ENCODE measurements around the gene GAB2.

Gene GAB2

DNA sequence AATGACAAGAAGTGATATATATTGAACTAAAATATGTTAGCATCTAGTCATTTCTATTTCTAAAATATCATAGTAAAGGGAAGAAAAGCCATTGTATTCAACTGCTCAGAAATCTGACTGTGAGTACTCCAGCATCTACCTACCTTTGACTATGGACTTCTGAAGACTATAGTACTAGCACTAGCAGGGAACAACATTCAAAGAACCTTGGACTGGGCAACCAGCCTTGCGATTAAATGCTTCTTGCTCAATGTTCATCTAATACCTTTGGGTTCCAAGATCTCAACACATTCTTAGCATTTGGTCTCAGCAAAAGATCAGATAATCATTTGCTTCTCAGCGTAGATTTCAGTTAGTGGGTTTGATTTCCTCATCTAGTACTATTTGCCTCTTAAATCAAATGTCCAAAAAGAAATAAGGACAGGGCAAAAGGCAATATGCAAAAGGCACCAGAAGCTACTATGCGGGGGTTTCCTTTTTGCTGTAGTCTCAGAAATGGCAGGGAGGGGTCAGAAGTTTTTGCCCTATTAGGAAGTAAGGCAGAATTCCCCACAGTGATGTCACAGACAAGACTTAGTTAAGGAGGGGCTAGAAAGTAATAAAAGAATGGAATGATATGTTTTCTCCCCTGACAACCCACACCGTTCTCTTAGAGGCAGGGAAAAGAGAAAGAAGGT is 80.6 kb downstream of the GAB2 start (continued):
- no peak for TF ChIP-seq ESRRG (CRISPR knock-in tag; IDR thresholded peaks at IDR 0.05)

DNA sequence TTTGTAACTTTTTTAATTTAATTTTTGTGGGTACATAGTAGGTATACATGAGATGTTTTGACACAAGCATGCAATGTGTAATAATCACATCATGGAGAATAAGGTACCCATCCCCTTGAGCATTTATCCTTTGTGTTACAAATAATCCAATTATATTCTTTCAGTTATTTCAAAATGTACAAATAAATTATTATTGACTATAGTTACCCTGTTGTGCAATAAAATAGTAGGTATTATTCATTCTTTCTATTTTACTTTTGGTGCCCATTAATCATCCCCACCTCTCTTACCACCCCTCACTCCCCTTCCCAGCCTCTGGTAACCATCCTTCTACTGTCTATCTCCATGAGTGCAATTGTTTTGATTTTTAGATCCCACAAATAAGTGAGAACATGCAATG is 83.5 kb downstream of the GAB2 start:
- no peak for ATAC-seq
- TF ChIP-seq TOX (CRISPR knock-in tag; IDR thresholded peaks at IDR 0.05; ENCODE audit: borderline replicate concordance) (no peak), BACH2 (CRISPR knock-in tag; IDR thresholded peaks at IDR 0.05; ENCODE audit: borderline replicate concordance) (no peak), ESRRG (CRISPR knock-in tag; IDR thresholded peaks at IDR 0.05) (no peak), ZNF8 (CRISPR knock-in tag; IDR thresholded peaks at IDR 0.05) (no peak), PPARA (CRISPR knock-in tag; IDR thresholded peaks at IDR 0.05; ENCODE audit: borderline replicate concordance) (no peak)
- TF ChIP-seq, protein P1, sequence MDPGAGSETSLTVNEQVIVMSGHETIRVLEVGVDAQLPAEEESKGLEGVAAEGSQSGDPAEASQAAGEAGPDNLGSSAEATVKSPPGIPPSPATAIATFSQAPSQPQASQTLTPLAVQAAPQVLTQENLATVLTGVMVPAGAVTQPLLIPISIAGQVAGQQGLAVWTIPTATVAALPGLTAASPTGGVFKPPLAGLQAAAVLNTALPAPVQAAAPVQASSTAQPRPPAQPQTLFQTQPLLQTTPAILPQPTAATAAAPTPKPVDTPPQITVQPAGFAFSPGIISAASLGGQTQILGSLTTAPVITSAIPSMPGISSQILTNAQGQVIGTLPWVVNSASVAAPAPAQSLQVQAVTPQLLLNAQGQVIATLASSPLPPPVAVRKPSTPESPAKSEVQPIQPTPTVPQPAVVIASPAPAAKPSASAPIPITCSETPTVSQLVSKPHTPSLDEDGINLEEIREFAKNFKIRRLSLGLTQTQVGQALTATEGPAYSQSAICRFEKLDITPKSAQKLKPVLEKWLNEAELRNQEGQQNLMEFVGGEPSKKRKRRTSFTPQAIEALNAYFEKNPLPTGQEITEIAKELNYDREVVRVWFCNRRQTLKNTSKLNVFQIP (CRISPR knock-in tag; IDR thresholded peaks at IDR 0.05; ENCODE audit: borderline replicate concordance, low read depth) = no peak
- TF ChIP-seq, protein P2, sequence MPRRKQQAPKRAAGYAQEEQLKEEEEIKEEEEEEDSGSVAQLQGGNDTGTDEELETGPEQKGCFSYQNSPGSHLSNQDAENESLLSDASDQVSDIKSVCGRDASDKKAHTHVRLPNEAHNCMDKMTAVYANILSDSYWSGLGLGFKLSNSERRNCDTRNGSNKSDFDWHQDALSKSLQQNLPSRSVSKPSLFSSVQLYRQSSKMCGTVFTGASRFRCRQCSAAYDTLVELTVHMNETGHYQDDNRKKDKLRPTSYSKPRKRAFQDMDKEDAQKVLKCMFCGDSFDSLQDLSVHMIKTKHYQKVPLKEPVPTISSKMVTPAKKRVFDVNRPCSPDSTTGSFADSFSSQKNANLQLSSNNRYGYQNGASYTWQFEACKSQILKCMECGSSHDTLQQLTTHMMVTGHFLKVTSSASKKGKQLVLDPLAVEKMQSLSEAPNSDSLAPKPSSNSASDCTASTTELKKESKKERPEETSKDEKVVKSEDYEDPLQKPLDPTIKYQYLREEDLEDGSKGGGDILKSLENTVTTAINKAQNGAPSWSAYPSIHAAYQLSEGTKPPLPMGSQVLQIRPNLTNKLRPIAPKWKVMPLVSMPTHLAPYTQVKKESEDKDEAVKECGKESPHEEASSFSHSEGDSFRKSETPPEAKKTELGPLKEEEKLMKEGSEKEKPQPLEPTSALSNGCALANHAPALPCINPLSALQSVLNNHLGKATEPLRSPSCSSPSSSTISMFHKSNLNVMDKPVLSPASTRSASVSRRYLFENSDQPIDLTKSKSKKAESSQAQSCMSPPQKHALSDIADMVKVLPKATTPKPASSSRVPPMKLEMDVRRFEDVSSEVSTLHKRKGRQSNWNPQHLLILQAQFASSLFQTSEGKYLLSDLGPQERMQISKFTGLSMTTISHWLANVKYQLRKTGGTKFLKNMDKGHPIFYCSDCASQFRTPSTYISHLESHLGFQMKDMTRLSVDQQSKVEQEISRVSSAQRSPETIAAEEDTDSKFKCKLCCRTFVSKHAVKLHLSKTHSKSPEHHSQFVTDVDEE (CRISPR knock-in tag; IDR thresholded peaks at IDR 0.05) = no peak
- TF ChIP-seq, protein P3, sequence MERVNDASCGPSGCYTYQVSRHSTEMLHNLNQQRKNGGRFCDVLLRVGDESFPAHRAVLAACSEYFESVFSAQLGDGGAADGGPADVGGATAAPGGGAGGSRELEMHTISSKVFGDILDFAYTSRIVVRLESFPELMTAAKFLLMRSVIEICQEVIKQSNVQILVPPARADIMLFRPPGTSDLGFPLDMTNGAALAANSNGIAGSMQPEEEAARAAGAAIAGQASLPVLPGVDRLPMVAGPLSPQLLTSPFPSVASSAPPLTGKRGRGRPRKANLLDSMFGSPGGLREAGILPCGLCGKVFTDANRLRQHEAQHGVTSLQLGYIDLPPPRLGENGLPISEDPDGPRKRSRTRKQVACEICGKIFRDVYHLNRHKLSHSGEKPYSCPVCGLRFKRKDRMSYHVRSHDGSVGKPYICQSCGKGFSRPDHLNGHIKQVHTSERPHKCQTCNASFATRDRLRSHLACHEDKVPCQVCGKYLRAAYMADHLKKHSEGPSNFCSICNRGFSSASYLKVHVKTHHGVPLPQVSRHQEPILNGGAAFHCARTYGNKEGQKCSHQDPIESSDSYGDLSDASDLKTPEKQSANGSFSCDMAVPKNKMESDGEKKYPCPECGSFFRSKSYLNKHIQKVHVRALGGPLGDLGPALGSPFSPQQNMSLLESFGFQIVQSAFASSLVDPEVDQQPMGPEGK (CRISPR knock-in tag; IDR thresholded peaks at IDR 0.05; ENCODE audit: borderline replicate concordance) = no peak

DNA sequence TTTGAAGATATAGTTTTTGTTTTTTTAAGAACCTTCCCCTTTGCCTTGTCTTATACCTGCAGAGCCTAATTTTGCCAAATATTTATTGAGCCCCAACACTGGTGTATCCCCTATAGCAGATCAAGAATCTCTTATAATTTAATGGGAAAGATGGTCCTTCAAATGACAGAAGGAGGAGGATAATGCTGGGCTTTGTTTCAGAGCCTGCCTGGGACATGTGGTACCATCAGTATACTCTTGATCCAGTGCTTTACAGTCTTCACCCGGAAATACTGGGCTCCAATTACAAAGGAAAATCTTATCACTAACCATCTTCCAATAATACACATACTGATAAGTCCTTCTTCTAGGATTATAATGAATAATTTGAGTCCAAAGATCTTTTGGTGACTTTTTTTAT is 84.7 kb downstream of the GAB2 start:
- no peak for ATAC-seq
- TF ChIP-seq, protein P4, sequence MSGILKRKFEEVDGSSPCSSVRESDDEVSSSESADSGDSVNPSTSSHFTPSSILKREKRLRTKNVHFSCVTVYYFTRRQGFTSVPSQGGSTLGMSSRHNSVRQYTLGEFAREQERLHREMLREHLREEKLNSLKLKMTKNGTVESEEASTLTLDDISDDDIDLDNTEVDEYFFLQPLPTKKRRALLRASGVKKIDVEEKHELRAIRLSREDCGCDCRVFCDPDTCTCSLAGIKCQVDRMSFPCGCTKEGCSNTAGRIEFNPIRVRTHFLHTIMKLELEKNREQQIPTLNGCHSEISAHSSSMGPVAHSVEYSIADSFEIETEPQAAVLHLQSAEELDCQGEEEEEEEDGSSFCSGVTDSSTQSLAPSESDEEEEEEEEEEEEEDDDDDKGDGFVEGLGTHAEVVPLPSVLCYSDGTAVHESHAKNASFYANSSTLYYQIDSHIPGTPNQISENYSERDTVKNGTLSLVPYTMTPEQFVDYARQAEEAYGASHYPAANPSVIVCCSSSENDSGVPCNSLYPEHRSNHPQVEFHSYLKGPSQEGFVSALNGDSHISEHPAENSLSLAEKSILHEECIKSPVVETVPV (CRISPR knock-in tag; IDR thresholded peaks at IDR 0.05) = no peak
- TF ChIP-seq ZNF8 (CRISPR knock-in tag; IDR thresholded peaks at IDR 0.05) (no peak), OSR1 (CRISPR knock-in tag; IDR thresholded peaks at IDR 0.05) (no peak)

DNA sequence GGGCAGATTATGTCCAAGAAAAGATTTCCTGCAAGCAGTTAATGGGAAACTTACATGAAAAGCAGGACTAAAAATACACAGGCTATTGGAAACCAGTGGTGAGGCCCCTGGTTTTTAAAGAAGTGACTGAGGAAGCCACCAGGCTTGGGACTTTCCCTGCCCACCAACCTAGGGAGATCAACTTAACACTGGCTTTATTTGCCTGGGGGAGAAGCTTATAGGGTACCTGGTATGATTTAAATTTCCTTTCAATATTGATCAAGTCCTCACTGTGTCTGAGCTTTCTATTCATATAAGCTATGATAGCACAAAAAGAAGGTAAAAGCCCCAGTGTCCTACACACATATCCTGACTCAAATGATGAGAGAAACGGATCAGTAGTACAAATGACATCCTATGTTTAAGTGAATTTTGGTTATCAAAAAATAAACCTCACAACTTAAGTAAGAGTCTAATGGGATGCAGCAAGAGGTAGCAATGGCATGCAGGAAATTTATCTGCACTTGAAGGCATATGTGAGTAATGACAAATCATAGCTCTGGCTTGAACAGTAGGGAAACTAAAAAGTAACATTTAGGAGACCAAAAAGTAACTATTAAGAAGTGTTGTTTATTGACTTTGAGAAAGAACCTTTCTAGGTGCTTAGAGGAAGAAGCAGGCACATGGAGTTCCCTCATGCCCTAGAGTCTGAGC is 85.3 kb downstream of the GAB2 start:
- TF ChIP-seq, protein P3 (CRISPR knock-in tag; IDR thresholded peaks at IDR 0.05; ENCODE audit: borderline replicate concordance) = no peak
- TF ChIP-seq RARB (CRISPR knock-in tag; IDR thresholded peaks at IDR 0.05) (no peak), ZNF8 (CRISPR knock-in tag; IDR thresholded peaks at IDR 0.05) (no peak), TOX (CRISPR knock-in tag; IDR thresholded peaks at IDR 0.05; ENCODE audit: borderline replicate concordance) (no peak), ZFP30 (CRISPR knock-in tag; IDR thresholded peaks at IDR 0.05) (no peak), OSR1 (CRISPR knock-in tag; IDR thresholded peaks at IDR 0.05) (no peak), CSDC2 (CRISPR knock-in tag; IDR thresholded peaks at IDR 0.05) (no peak), BACH2 (CRISPR knock-in tag; IDR thresholded peaks at IDR 0.05; ENCODE audit: borderline replicate concordance) (no peak), ARNTL (CRISPR knock-in tag; IDR thresholded peaks at IDR 0.05; ENCODE audit: borderline replicate concordance, low read depth) (no peak), ESRRG (CRISPR knock-in tag; IDR thresholded peaks at IDR 0.05) (no peak), PPARA (CRISPR knock-in tag; IDR thresholded peaks at IDR 0.05; ENCODE audit: borderline replicate concordance) (no peak)
- TF ChIP-seq, protein P5, sequence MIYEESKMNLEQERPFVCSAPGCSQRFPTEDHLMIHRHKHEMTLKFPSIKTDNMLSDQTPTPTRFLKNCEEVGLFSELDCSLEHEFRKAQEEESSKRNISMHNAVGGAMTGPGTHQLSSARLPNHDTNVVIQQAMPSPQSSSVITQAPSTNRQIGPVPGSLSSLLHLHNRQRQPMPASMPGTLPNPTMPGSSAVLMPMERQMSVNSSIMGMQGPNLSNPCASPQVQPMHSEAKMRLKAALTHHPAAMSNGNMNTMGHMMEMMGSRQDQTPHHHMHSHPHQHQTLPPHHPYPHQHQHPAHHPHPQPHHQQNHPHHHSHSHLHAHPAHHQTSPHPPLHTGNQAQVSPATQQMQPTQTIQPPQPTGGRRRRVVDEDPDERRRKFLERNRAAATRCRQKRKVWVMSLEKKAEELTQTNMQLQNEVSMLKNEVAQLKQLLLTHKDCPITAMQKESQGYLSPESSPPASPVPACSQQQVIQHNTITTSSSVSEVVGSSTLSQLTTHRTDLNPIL (CRISPR knock-in tag; IDR thresholded peaks at IDR 0.05; ENCODE audit: low read depth) = no peak
- peak; percentile 45; the same call in 1 of the 3 replicates for ATAC-seq

Data from SK-N-SH treated with all-trans-retinoic acid at 6 μM for 48 hours (cell line).